ENCODE measurements around the gene CA4.
"Not testable (repeated sequence)": the region's sequence is repeated elsewhere in the genome, so short reads cannot be mapped to it uniquely, and the experiment has no call there.

The CA4 gene

GRCh38 chr17:60119807-60120748, 29.7 kb upstream of the CA4 start:
- H3K27me3 Mint-ChIP-seq, H3K27ac Mint-ChIP-seq, H3K9me3 Mint-ChIP-seq, H3K36me3 Mint-ChIP-seq, H3K4me3 Mint-ChIP-seq, H3K4me1 Mint-ChIP-seq: not testable (repeated sequence)
- peak; percentile 32 for ATAC-seq

GRCh38 chr17:60127068-60128064, 22.4 kb upstream of the CA4 start:
- H3K27me3 Mint-ChIP-seq = peaks cover 15% of the 10 kb centered on the region
- H3K36me3 Mint-ChIP-seq = peaks cover 18% of the 10 kb centered on the region
- H3K4me3 Mint-ChIP-seq = no peak overlapping the region
- no peak for ATAC-seq
- H3K4me1 Mint-ChIP-seq = no peaks in the 10 kb centered on the region
- no peaks in the 10 kb centered on the region for H3K9me3 Mint-ChIP-seq
- H3K27ac Mint-ChIP-seq = no peak overlapping the region

- Mint-ChIP-seq H3K4me1 (peaks cover 5% of the 10 kb centered on the region), H3K4me3 (no peak overlapping the region), H3K27me3 (peaks cover 15% of the 10 kb centered on the region), H3K9me3 (no peaks in the 10 kb centered on the region), H3K36me3 (peaks cover 27% of the 10 kb centered on the region), H3K27ac (no peak overlapping the region)
- no peak for ATAC-seq
Measured at GRCh38 chr17:60128171-60128859, 21.5 kb upstream of the CA4 start.

- Mint-ChIP-seq H3K27ac (no peak overlapping the region), H3K4me3 (no peak overlapping the region), H3K27me3 (peaks cover 15% of the 10 kb centered on the region), H3K4me1 (peaks cover 12% of the 10 kb centered on the region), H3K36me3 (peaks cover 29% of the 10 kb centered on the region), H3K9me3 (no peaks in the 10 kb centered on the region)
- no peak for ATAC-seq
Measured at GRCh38 chr17:60129164-60129563, 20.6 kb upstream of the CA4 start.

- Mint-ChIP-seq H3K4me1 (peaks cover 25% of the 10 kb centered on the region), H3K4me3 (no peak overlapping the region), H3K27me3 (peaks cover 15% of the 10 kb centered on the region), H3K27ac (no peak overlapping the region), H3K9me3 (no peaks in the 10 kb centered on the region), H3K36me3 (peaks cover 29% of the 10 kb centered on the region)
- ATAC-seq = no peak
Measured at GRCh38 chr17:60130466-60130865, 19.3 kb upstream of the CA4 start.

GRCh38 chr17:60134396-60135150, 15.2 kb upstream of the CA4 start:
- Mint-ChIP-seq H3K4me3 (peak overlapping the region; percentile 86), H3K9me3 (peaks cover 5% of the 10 kb centered on the region), H3K36me3 (peaks cover 25% of the 10 kb centered on the region), H3K27ac (peak overlapping the region; percentile 94), H3K27me3 (peaks cover 14% of the 10 kb centered on the region), H3K4me1 (peaks cover 36% of the 10 kb centered on the region)
- ATAC-seq = peak; percentile 26

- peaks cover 23% of the 10 kb centered on the region for H3K36me3 Mint-ChIP-seq
- peaks cover 42% of the 10 kb centered on the region for H3K4me1 Mint-ChIP-seq
- H3K27me3 Mint-ChIP-seq = peaks cover 22% of the 10 kb centered on the region
- ATAC-seq = peak; percentile 97
- H3K27ac Mint-ChIP-seq = peak overlapping the region; percentile 94
- peaks cover 5% of the 10 kb centered on the region for H3K9me3 Mint-ChIP-seq
- H3K4me3 Mint-ChIP-seq = peak overlapping the region; percentile 86
Measured at GRCh38 chr17:60135151-60135950, 14.4 kb upstream of the CA4 start.

- no peak for ATAC-seq
- Mint-ChIP-seq H3K27me3 (peaks cover 29% of the 10 kb centered on the region), H3K27ac (peak overlapping the region; percentile 94)
Measured at GRCh38 chr17:60135951-60136666, 13.7 kb upstream of the CA4 start.

GRCh38 chr17:60137731-60138130, 12.0 kb upstream of the CA4 start:
- H3K4me1 Mint-ChIP-seq = peaks cover 65% of the 10 kb centered on the region
- H3K9me3 Mint-ChIP-seq = peaks cover 5% of the 10 kb centered on the region
- H3K27me3 Mint-ChIP-seq = peaks cover 46% of the 10 kb centered on the region
- H3K4me3 Mint-ChIP-seq = no peak overlapping the region
- no peak for ATAC-seq
- peaks cover 7% of the 10 kb centered on the region for H3K36me3 Mint-ChIP-seq
- no peak overlapping the region for H3K27ac Mint-ChIP-seq

More at GRCh38 chr17:60135951-60136666, 13.7 kb upstream of the CA4 start:
- H3K36me3 Mint-ChIP-seq = peaks cover 19% of the 10 kb centered on the region
- peak overlapping the region; percentile 86 for H3K4me3 Mint-ChIP-seq
- peaks cover 49% of the 10 kb centered on the region for H3K4me1 Mint-ChIP-seq
- H3K9me3 Mint-ChIP-seq = peaks cover 5% of the 10 kb centered on the region

GRCh38 chr17:60138769-60139437, 10.9 kb upstream of the CA4 start:
- peaks cover 5% of the 10 kb centered on the region for H3K9me3 Mint-ChIP-seq
- peaks cover 56% of the 10 kb centered on the region for H3K27me3 Mint-ChIP-seq
- ATAC-seq = no peak
- H3K4me1 Mint-ChIP-seq = peaks cover 68% of the 10 kb centered on the region
- H3K27ac Mint-ChIP-seq = no peak overlapping the region
- H3K4me3 Mint-ChIP-seq = no peak overlapping the region
- H3K36me3 Mint-ChIP-seq = no peaks in the 10 kb centered on the region

GRCh38 chr17:60139438-60140285, 10.1 kb upstream of the CA4 start:
- Mint-ChIP-seq H3K36me3 (no peaks in the 10 kb centered on the region), H3K27ac (no peak overlapping the region), H3K27me3 (peaks cover 64% of the 10 kb centered on the region), H3K9me3 (peaks cover 5% of the 10 kb centered on the region), H3K4me3 (peak overlapping the region; percentile 61), H3K4me1 (peaks cover 68% of the 10 kb centered on the region)
- no peak for ATAC-seq

All from stimulated activated memory B cell treated with anti-CD40 and anti-IgM and Interleukin-4, amounts not matched to agents 10 μg/mL and 1 μg/mL and 100 μg/mL, for 72 hours (primary cell).